Measurements from ENCODE around the gene CCDC8.
"Not testable (repeated sequence)": the region's sequence is repeated elsewhere in the genome, so short reads cannot be mapped to it uniquely, and the experiment has no call there.

CCDC8 gene

GRCh38 chr19:46420056-46420455, 6.7 kb upstream of the CCDC8 start:
- no peak for DNase-seq (ENCODE audit: low read depth)
- TF ChIP-seq CTCF (IDR thresholded peaks at IDR 0.05; ENCODE audit: low read depth, low read length) (no peak), MAX (IDR thresholded peaks at IDR 0.05; ENCODE audit: low read depth, low read length) (no peak), POLR2A (IDR thresholded peaks at IDR 0.05; ENCODE audit: extremely low read depth, insufficient read length) (no peak), MYC (IDR thresholded peaks at IDR 0.05; ENCODE audit: low read depth, low read length) (no peak)
- no peak overlapping the region for H3K4me3 ChIP-seq (ENCODE audit: low read depth, low read length)

- H3K4me3 ChIP-seq (ENCODE audit: low read depth, low read length): peak overlapping the region; percentile 12
- DNase-seq (ENCODE audit: low read depth): peak; percentile 89
Observed at GRCh38 chr19:46415804-46416709, 2.7 kb upstream of the CCDC8 start.

- not testable (repeated sequence) for DNase-seq (ENCODE audit: low read depth); H3K4me3 ChIP-seq (ENCODE audit: low read depth, low read length)
Observed at GRCh38 chr19:46414899-46415298, 1.5 kb upstream of the CCDC8 start.

GRCh38 chr19:46412650-46413261, 608 bp downstream of the CCDC8 start:
- TF ChIP-seq CTCF (IDR thresholded peaks at IDR 0.05; ENCODE audit: low read depth, low read length) (no peak), MAX (IDR thresholded peaks at IDR 0.05; ENCODE audit: low read depth, low read length) (no peak), MYC (IDR thresholded peaks at IDR 0.05; ENCODE audit: low read depth, low read length) (no peak), POLR2A (IDR thresholded peaks at IDR 0.05; ENCODE audit: extremely low read depth, insufficient read length) (no peak)
- peak overlapping the region; percentile 38 for H3K4me3 ChIP-seq (ENCODE audit: low read depth, low read length)
- no peak for DNase-seq (ENCODE audit: low read depth)

GRCh38 chr19:46411925-46412649, 1.3 kb downstream of the CCDC8 start:
- TF ChIP-seq CTCF (IDR thresholded peaks at IDR 0.05; ENCODE audit: low read depth, low read length): no peak
- no peak for TF ChIP-seq MYC (IDR thresholded peaks at IDR 0.05; ENCODE audit: low read depth, low read length)
- TF ChIP-seq MAX (IDR thresholded peaks at IDR 0.05; ENCODE audit: low read depth, low read length): no peak
- TF ChIP-seq POLR2A (IDR thresholded peaks at IDR 0.05; ENCODE audit: extremely low read depth, insufficient read length): no peak
- no peak for DNase-seq (ENCODE audit: low read depth)

GRCh38 chr19:46411088-46411924, 2.1 kb downstream of the CCDC8 start:
- TF ChIP-seq MYC (IDR thresholded peaks at IDR 0.05; ENCODE audit: low read depth, low read length) (no peak), POLR2A (IDR thresholded peaks at IDR 0.05; ENCODE audit: extremely low read depth, insufficient read length) (no peak), MAX (IDR thresholded peaks at IDR 0.05; ENCODE audit: low read depth, low read length) (no peak), CTCF (IDR thresholded peaks at IDR 0.05; ENCODE audit: low read depth, low read length) (no peak)
- H3K4me3 ChIP-seq (ENCODE audit: low read depth, low read length): no peak overlapping the region
- no peak for DNase-seq (ENCODE audit: low read depth)

More at GRCh38 chr19:46411925-46412649, 1.3 kb downstream of the CCDC8 start:
- no peak overlapping the region for H3K4me3 ChIP-seq (ENCODE audit: low read depth, low read length)

Measured in NB4 (cell line).